ENCODE results near the gene RBM8A.

RBM8A gene

DNA sequence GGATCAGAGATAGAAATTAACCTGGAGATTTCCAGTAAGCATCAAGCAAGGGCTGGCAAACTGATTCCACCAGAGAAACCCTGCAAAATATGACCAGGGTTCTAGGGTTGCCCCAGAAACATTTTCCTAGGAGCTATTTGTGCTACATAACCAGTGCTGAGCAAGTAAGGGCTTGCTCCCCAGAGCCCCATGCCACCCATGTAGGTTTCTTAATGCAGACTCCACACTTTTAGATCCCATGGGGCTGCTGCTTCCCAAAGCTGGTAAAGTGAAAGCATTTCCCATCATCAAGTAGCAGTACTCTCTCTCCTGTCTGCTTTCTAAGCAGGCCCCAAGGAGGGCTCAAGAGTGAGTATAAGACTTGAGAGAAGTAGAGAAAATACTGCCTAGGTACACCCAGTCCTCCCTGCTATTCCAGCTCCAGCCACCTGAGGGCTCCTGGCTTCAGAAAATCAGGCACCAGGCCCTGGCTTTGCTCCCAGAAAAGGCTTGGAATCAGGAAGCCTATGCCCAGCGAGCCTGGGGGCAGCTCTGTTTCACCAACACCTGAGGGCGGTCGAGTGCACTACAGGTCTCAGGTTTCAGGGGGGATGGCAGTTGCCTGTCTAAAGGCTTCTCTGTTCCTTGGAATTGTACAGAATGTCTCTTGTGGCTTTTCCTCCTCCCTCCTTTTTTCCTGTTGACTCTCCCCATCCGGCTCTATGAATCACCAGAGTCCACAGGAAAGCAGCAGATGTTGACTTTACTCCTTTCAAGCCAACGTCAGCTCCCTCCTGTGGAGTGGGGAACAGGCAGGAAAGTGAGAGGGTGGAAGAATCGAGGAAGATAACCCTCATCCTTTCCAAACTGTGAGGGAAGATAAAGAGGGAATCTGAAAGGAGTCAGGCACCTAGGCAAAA lies 35.4 kb downstream of the RBM8A start (continued):
- TF ChIP-seq, protein P1, sequence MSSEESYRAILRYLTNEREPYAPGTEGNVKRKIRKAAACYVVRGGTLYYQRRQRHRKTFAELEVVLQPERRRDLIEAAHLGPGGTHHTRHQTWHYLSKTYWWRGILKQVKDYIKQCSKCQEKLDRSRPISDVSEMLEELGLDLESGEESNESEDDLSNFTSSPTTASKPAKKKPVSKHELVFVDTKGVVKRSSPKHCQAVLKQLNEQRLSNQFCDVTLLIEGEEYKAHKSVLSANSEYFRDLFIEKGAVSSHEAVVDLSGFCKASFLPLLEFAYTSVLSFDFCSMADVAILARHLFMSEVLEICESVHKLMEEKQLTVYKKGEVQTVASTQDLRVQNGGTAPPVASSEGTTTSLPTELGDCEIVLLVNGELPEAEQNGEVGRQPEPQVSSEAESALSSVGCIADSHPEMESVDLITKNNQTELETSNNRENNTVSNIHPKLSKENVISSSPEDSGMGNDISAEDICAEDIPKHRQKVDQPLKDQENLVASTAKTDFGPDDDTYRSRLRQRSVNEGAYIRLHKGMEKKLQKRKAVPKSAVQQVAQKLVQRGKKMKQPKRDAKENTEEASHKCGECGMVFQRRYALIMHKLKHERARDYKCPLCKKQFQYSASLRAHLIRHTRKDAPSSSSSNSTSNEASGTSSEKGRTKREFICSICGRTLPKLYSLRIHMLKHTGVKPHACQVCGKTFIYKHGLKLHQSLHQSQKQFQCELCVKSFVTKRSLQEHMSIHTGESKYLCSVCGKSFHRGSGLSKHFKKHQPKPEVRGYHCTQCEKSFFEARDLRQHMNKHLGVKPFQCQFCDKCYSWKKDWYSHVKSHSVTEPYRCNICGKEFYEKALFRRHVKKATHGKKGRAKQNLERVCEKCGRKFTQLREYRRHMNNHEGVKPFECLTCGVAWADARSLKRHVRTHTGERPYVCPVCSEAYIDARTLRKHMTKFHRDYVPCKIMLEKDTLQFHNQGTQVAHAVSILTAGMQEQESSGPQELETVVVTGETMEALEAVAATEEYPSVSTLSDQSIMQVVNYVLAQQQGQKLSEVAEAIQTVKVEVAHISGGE (tag by site-specific recombination; conservative IDR thresholded peaks at IDR 0.05; ENCODE audit: low read depth), result no peak
- TF ChIP-seq ZNF221 (tag by site-specific recombination; IDR thresholded peaks at IDR 0.05; ENCODE audit: borderline replicate concordance) (no peak), ZNF792 (tag by site-specific recombination; IDR thresholded peaks at IDR 0.05) (no peak), ZNF114 (tag by site-specific recombination; IDR thresholded peaks at IDR 0.05) (no peak), ZBTB8A (tag by site-specific recombination; IDR thresholded peaks at IDR 0.05) (peak; percentile 97), ZNF623 (tag by site-specific recombination; IDR thresholded peaks at IDR 0.05) (no peak), ZNF610 (tag by site-specific recombination; IDR thresholded peaks at IDR 0.05; ENCODE audit: borderline replicate concordance) (no peak; the same call in 1 of the 2 replicates), ZNF776 (tag by site-specific recombination; IDR thresholded peaks at IDR 0.05; ENCODE audit: borderline replicate concordance) (no peak), ZNF184 (tag by site-specific recombination; IDR thresholded peaks at IDR 0.05) (0 out of 2 replicates have a peak, but pooled peaks have one; percentile 9), OSR2 (tag by site-specific recombination; IDR thresholded peaks at IDR 0.05) (0 out of 2 replicates have a peak, but pooled peaks have one; percentile 36), ZXDB (tag by site-specific recombination; IDR thresholded peaks at IDR 0.05) (peak; percentile 68), GLI4 (tag by site-specific recombination; IDR thresholded peaks at IDR 0.05) (no peak), ZNF48 (tag by site-specific recombination; IDR thresholded peaks at IDR 0.05) (no peak), ZNF404 (tag by site-specific recombination; IDR thresholded peaks at IDR 0.05) (no peak), ZNF335 (tag by site-specific recombination; conservative IDR thresholded peaks at IDR 0.05) (peak; percentile 96), ZNF596 (tag by site-specific recombination; IDR thresholded peaks at IDR 0.05) (no peak), ZBTB21 (tag by site-specific recombination; IDR thresholded peaks at IDR 0.05) (0 out of 2 replicates have a peak, but pooled peaks have one; percentile 24), IKZF3 (tag by site-specific recombination; IDR thresholded peaks at IDR 0.05) (peak; percentile 100), ZNF777 (tag by site-specific recombination; IDR thresholded peaks at IDR 0.05; ENCODE audit: borderline replicate concordance) (no peak), SETDB1 (IDR thresholded peaks at IDR 0.05; ENCODE audit: insufficient read length, low read length) (no peak), ZNF677 (tag by site-specific recombination; IDR thresholded peaks at IDR 0.05) (no peak), MYNN (tag by site-specific recombination; IDR thresholded peaks at IDR 0.05; ENCODE audit: borderline replicate concordance) (no peak), HOXC10 (CRISPR knock-in tag; IDR thresholded peaks at IDR 0.05) (no peak), ZNF747 (tag by site-specific recombination; IDR thresholded peaks at IDR 0.05) (no peak)
- TF ChIP-seq, protein P2, sequence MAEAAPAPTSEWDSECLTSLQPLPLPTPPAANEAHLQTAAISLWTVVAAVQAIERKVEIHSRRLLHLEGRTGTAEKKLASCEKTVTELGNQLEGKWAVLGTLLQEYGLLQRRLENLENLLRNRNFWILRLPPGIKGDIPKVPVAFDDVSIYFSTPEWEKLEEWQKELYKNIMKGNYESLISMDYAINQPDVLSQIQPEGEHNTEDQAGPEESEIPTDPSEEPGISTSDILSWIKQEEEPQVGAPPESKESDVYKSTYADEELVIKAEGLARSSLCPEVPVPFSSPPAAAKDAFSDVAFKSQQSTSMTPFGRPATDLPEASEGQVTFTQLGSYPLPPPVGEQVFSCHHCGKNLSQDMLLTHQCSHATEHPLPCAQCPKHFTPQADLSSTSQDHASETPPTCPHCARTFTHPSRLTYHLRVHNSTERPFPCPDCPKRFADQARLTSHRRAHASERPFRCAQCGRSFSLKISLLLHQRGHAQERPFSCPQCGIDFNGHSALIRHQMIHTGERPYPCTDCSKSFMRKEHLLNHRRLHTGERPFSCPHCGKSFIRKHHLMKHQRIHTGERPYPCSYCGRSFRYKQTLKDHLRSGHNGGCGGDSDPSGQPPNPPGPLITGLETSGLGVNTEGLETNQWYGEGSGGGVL (tag by site-specific recombination; IDR thresholded peaks at IDR 0.05), result peak; percentile 81
- TF ChIP-seq, protein P3, sequence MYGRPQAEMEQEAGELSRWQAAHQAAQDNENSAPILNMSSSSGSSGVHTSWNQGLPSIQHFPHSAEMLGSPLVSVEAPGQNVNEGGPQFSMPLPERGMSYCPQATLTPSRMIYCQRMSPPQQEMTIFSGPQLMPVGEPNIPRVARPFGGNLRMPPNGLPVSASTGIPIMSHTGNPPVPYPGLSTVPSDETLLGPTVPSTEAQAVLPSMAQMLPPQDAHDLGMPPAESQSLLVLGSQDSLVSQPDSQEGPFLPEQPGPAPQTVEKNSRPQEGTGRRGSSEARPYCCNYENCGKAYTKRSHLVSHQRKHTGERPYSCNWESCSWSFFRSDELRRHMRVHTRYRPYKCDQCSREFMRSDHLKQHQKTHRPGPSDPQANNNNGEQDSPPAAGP (tag by site-specific recombination; IDR thresholded peaks at IDR 0.05), result peak; percentile 89
- TF ChIP-seq, protein P4, sequence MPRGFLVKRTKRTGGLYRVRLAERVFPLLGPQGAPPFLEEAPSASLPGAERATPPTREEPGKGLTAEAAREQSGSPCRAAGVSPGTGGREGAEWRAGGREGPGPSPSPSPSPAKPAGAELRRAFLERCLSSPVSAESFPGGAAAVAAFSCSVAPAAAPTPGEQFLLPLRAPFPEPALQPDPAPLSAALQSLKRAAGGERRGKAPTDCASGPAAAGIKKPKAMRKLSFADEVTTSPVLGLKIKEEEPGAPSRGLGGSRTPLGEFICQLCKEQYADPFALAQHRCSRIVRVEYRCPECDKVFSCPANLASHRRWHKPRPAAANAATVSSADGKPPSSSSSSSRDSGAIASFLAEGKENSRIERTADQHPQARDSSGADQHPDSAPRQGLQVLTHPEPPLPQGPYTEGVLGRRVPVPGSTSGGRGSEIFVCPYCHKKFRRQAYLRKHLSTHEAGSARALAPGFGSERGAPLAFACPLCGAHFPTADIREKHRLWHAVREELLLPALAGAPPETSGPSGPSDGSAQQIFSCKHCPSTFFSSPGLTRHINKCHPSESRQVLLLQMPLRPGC (tag by site-specific recombination; IDR thresholded peaks at IDR 0.05), result peak; percentile 68; the same call in 1 of the 2 replicates
- TF ChIP-seq, protein P5, sequence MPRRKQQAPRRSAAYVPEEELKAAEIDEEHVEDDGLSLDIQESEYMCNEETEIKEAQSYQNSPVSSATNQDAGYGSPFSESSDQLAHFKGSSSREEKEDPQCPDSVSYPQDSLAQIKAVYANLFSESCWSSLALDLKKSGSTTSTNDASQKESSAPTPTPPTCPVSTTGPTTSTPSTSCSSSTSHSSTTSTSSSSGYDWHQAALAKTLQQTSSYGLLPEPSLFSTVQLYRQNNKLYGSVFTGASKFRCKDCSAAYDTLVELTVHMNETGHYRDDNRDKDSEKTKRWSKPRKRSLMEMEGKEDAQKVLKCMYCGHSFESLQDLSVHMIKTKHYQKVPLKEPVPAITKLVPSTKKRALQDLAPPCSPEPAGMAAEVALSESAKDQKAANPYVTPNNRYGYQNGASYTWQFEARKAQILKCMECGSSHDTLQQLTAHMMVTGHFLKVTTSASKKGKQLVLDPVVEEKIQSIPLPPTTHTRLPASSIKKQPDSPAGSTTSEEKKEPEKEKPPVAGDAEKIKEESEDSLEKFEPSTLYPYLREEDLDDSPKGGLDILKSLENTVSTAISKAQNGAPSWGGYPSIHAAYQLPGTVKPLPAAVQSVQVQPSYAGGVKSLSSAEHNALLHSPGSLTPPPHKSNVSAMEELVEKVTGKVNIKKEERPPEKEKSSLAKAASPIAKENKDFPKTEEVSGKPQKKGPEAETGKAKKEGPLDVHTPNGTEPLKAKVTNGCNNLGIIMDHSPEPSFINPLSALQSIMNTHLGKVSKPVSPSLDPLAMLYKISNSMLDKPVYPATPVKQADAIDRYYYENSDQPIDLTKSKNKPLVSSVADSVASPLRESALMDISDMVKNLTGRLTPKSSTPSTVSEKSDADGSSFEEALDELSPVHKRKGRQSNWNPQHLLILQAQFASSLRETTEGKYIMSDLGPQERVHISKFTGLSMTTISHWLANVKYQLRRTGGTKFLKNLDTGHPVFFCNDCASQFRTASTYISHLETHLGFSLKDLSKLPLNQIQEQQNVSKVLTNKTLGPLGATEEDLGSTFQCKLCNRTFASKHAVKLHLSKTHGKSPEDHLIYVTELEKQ (tag by site-specific recombination; IDR thresholded peaks at IDR 0.05; ENCODE audit: borderline replicate concordance), result no peak
